Mucosa of rectum (tissue), 2 donors: ENCODE measurements around the gene BMAL1.

Experiments used
- H3K27ac ChIP-seq, 2 donors: one replicate each; pipeline ENCODE4 v1.7.0; 2013; ENCODE audit warnings: inconsistent platforms in 2 of 2, low read depth in 2 of 2, low read length in 2 of 2
- H3K27me3 ChIP-seq, 2 donors: one replicate each; pipeline ENCODE4 v1.7.0; 2013; ENCODE audit warnings: low read length in 2 of 2; ENCODE audit not compliant: control insufficient read depth in 2 of 2, insufficient read depth in 2 of 2
- H3K36me3 ChIP-seq, 2 donors: one replicate each; pipeline ENCODE4 v1.7.0; 2013; ENCODE audit warnings: low read length in 2 of 2; ENCODE audit not compliant: control insufficient read depth in 2 of 2, insufficient read depth in 2 of 2
- H3K4me1 ChIP-seq, 2 donors: one replicate each; pipeline ENCODE4 v1.7.0; 2013; ENCODE audit warnings: low read length in 2 of 2, mild to moderate bottlenecking in 1 of 2; ENCODE audit not compliant: control insufficient read depth in 2 of 2, insufficient read depth in 2 of 2
- H3K4me3 ChIP-seq, 2 donors: one replicate each; pipeline ENCODE4 v1.7.0; 2013; ENCODE audit warnings: low read length in 2 of 2
- H3K9ac ChIP-seq, 2 donors: one replicate each; pipeline ENCODE4 v1.7.0; 2013; ENCODE audit warnings: low read length in 2 of 2, low read depth in 1 of 2, mild to moderate bottlenecking in 1 of 2
- H3K9me3 ChIP-seq, 2 donors: one replicate each; pipeline ENCODE4 v1.7.0; 2013; ENCODE audit warnings: low read length in 2 of 2; ENCODE audit not compliant: control insufficient read depth in 2 of 2
- donor health status: healthy.
- donor health status: Normal muscosa, but diverticular disease.

The BMAL1 gene

GRCh38 chr11:13302420-13302958, 24.9 kb downstream of the BMAL1 start:
- no peaks in the 10 kb centered on the region for H3K27me3 ChIP-seq
- no peaks in the 10 kb centered on the region for H3K9me3 ChIP-seq
- no peak overlapping the region for H3K4me3 ChIP-seq
- no peaks in the 10 kb centered on the region for H3K36me3 ChIP-seq
- peaks cover 0 to 4% of the 10 kb centered on the region in 2 donors for H3K4me1 ChIP-seq
- no peak overlapping the region for H3K27ac ChIP-seq
- H3K9ac ChIP-seq, result no peak overlapping the region

- Histone ChIP-seq H3K4me3 (no peak overlapping the region), H3K27ac (no peak overlapping the region), H3K27me3 (no peaks in the 10 kb centered on the region), H3K9me3 (no peaks in the 10 kb centered on the region), H3K9ac (no peak overlapping the region), H3K36me3 (no peaks in the 10 kb centered on the region), H3K4me1 (peaks cover 0 to 4% of the 10 kb centered on the region in 2 donors)
Measured at GRCh38 chr11:13303668-13304649, 26.4 kb downstream of the BMAL1 start.

- Histone ChIP-seq H3K4me3 (no peak overlapping the region), H3K9me3 (no peaks in the 10 kb centered on the region), H3K27me3 (no peaks in the 10 kb centered on the region), H3K4me1 (peaks cover 0 to 4% of the 10 kb centered on the region in 2 donors), H3K27ac (no peak overlapping the region), H3K9ac (no peak overlapping the region), H3K36me3 (no peaks in the 10 kb centered on the region)
Measured at GRCh38 chr11:13304655-13305335, 27.2 kb downstream of the BMAL1 start.

- Histone ChIP-seq H3K4me1 (peaks cover 0 to 4% of the 10 kb centered on the region in 2 donors), H3K4me3 (no peak overlapping the region), H3K36me3 (no peaks in the 10 kb centered on the region), H3K27ac (no peak overlapping the region), H3K9ac (no peak overlapping the region), H3K27me3 (no peaks in the 10 kb centered on the region), H3K9me3 (no peaks in the 10 kb centered on the region)
Measured at GRCh38 chr11:13308704-13309103, 31.1 kb downstream of the BMAL1 start.

- H3K36me3 ChIP-seq, result no peaks in the 10 kb centered on the region
- H3K27me3 ChIP-seq, result no peaks in the 10 kb centered on the region
- H3K4me3 ChIP-seq, result no peak overlapping the region
- H3K4me1 ChIP-seq, result peaks cover 0 to 4% of the 10 kb centered on the region in 2 donors
- H3K9me3 ChIP-seq, result no peaks in the 10 kb centered on the region
- H3K9ac ChIP-seq, result no peak overlapping the region
- H3K27ac ChIP-seq, result no peak overlapping the region
Measured at GRCh38 chr11:13309156-13309555, 31.6 kb downstream of the BMAL1 start.

- H3K9ac ChIP-seq, result no peak overlapping the region
- no peak overlapping the region for H3K27ac ChIP-seq
- peaks cover 0 to 4% of the 10 kb centered on the region in 2 donors for H3K4me1 ChIP-seq
- H3K27me3 ChIP-seq, result no peaks in the 10 kb centered on the region
- no peaks in the 10 kb centered on the region for H3K9me3 ChIP-seq
- H3K36me3 ChIP-seq, result no peaks in the 10 kb centered on the region
- no peak overlapping the region for H3K4me3 ChIP-seq
Measured at GRCh38 chr11:13310443-13310842, 32.9 kb downstream of the BMAL1 start.

- Histone ChIP-seq H3K27ac (no peak overlapping the region), H3K9ac (no peak overlapping the region), H3K9me3 (no peaks in the 10 kb centered on the region), H3K36me3 (no peaks in the 10 kb centered on the region), H3K4me3 (no peak overlapping the region), H3K27me3 (no peaks in the 10 kb centered on the region), H3K4me1 (no peaks in the 10 kb centered on the region)
Measured at GRCh38 chr11:13311570-13311969, 34.0 kb downstream of the BMAL1 start.

GRCh38 chr11:13313005-13313819, 35.6 kb downstream of the BMAL1 start:
- Histone ChIP-seq H3K4me3 (no peak overlapping the region), H3K9ac (no peak overlapping the region), H3K4me1 (no peaks in the 10 kb centered on the region), H3K9me3 (no peaks in the 10 kb centered on the region), H3K27ac (no peak overlapping the region), H3K36me3 (no peaks in the 10 kb centered on the region), H3K27me3 (no peaks in the 10 kb centered on the region)

GRCh38 chr11:13314676-13315394, 37.2 kb downstream of the BMAL1 start:
- Histone ChIP-seq H3K4me3 (no peak overlapping the region), H3K27ac (no peak overlapping the region), H3K4me1 (peaks cover 0 to 2% of the 10 kb centered on the region in 2 donors), H3K9me3 (no peaks in the 10 kb centered on the region), H3K27me3 (no peaks in the 10 kb centered on the region), H3K9ac (no peak overlapping the region), H3K36me3 (no peaks in the 10 kb centered on the region)
